Astrocyte of the spinal cord (primary cell): ENCODE measurements around the gene PDPK1.
A peak's percentile ranks its signal among the peaks of the same experiment; 100 is the strongest.
"Not testable (repeated sequence)": the region's sequence is repeated elsewhere in the genome, so short reads cannot be mapped to it uniquely, and the experiment has no call there.

Experiments used
- DNase-seq: peaks from one replicate; pipeline ENCODE4 v3.0.0; 2011; ENCODE audit warnings: low read depth, low spot score
- H3K4me3 ChIP-seq: 2 replicates; pipeline ENCODE4 v1.5.1; 2011; ENCODE audit warnings: low read depth, mild to moderate bottlenecking, low read length, moderate library complexity
- in situ Hi-C: cut with HindIII; loops from 2 replicates; pipeline ENCODE4 v1.10.0; 2017; ENCODE audit warnings: low sequenced_read_pairs
- TF ChIP-seq, protein P1 (sequence below): IDR thresholded peaks from 2 replicates; pipeline ENCODE4 v1.5.1; 2012; ENCODE audit warnings: low read depth, mild to moderate bottlenecking, low read length, inconsistent platforms

PDPK1 gene

DNA sequence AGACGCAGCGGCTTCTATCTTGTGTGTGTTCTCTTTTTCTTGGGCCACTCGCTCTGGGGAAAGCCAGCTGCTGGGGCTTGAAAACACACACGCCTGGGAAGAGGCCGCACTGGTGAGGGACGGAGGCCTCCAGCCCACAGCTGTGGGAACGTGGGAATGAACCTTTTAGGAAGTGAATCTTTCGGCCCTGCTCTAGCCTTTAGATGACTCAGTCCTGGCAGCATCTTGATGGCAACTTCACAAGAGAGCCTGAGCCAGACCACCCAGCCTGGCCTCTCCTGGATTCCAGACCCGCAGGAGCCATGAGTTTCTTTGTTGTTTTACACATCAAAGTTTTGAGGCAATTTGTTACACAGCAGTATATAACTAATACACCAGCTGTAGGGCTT, 2.2 kb upstream of the PDPK1 start:
- DNase-seq = peak; percentile 69
- in situ Hi-C loops = no loop called here
- TF ChIP-seq, protein P1, sequence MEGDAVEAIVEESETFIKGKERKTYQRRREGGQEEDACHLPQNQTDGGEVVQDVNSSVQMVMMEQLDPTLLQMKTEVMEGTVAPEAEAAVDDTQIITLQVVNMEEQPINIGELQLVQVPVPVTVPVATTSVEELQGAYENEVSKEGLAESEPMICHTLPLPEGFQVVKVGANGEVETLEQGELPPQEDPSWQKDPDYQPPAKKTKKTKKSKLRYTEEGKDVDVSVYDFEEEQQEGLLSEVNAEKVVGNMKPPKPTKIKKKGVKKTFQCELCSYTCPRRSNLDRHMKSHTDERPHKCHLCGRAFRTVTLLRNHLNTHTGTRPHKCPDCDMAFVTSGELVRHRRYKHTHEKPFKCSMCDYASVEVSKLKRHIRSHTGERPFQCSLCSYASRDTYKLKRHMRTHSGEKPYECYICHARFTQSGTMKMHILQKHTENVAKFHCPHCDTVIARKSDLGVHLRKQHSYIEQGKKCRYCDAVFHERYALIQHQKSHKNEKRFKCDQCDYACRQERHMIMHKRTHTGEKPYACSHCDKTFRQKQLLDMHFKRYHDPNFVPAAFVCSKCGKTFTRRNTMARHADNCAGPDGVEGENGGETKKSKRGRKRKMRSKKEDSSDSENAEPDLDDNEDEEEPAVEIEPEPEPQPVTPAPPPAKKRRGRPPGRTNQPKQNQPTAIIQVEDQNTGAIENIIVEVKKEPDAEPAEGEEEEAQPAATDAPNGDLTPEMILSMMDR = no peak
- no peak overlapping the region for H3K4me3 ChIP-seq

DNA sequence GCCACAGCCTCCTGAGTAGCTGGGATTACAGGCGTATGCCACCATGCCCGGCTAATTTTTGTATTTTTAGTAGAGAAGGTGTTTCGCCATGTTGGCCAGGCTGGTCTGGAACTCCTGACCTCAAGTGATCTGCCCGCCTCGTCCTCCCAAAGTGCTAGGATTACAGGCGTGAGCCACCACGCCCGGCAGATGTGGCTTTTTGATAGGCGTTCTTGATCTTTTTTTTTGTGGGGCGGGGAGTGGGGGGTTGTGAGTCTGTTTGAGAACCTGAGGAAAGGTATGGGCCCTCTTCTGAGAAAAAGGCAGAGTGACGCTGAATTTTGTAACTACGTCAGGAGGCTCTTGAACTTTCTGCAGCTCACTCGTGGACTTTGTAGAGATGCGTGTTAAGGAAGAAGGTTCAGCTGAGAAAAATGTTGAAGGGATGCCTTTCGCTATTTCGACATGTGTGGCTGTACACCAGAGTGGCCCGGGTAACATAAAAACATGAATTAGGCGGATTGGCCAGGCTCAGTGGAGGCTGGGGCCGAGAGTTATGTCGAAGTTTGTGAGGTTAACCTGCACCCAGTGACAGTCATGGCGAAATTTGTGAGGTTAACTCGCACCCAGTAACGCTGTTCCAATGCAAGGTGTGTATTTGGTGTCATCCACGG, 1.5 kb downstream of the PDPK1 start:
- H3K4me3 ChIP-seq, DNase-seq, in situ Hi-C loops: not testable (repeated sequence)

GRCh38 chr16:2539845-2540458, 2.1 kb downstream of the PDPK1 start:
- TF ChIP-seq, protein P1 = peak; percentile 43
- DNase-seq, H3K4me3 ChIP-seq, in situ Hi-C loops: not testable (repeated sequence)

DNA sequence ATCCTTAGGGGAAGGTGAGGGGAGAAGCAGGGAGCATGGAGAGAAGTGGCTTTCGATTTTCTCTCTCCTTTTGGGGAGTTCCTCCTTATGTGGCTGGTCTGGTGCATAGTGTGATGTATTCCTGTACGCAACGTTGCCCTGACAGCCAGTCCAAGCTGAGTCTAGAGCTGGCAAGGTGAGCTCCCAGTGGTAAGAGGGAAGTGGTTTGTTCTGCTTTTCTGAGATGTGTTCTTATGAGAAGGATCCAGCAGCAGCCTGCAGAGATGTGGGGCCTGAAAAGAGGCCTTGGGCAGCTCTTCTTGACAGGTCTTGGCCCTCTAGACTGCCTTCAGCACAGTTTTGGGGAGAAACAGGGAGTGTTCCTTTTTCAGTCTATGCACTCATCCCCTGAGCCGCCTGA, 3.1 kb downstream of the PDPK1 start:
- DNase-seq, H3K4me3 ChIP-seq, in situ Hi-C loops: not testable (repeated sequence)

- H3K4me3 ChIP-seq, in situ Hi-C loops, DNase-seq: not testable (repeated sequence)
Measured at GRCh38 chr16:2541409-2541808, 3.6 kb downstream of the PDPK1 start.

- in situ Hi-C loops, H3K4me3 ChIP-seq, DNase-seq: not testable (repeated sequence)
Measured at GRCh38 chr16:2543771-2544170, 6.0 kb downstream of the PDPK1 start.

DNA sequence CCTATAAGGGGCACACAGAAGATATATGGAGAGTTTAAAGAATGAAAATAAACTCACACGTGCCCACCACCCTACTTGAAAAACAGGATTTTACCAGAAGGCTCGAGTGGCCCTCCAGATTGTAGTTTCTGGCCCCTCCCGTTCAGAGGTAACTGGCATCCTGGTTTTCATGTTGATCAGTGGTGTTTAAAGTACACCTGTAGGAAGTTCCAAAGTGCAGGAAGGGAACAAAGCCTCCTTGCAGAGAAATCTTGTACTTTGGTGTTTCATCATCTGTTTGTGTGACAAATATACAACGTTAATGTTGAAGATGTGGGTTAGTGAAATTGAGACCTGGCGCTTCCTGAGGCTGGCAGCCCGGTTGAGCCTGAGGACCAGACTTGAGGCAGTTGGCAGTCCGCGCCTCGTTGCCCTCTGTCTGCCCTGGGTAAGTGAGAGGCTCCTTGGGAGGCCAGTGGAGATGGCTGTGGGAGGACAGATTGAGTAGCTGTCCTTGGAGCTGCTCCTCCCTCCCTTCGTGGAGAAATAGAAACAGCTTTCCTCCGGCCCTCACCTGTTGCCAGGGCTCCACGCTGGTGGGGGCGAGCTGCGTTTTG, 12.6 kb downstream of the PDPK1 start:
- H3K4me3 ChIP-seq, in situ Hi-C loops, DNase-seq: not testable (repeated sequence)

GRCh38 chr16:2551420-2551889, 13.6 kb downstream of the PDPK1 start:
- DNase-seq, H3K4me3 ChIP-seq, in situ Hi-C loops: not testable (repeated sequence)
- TF ChIP-seq, protein P1 = peak; percentile 9

DNA sequence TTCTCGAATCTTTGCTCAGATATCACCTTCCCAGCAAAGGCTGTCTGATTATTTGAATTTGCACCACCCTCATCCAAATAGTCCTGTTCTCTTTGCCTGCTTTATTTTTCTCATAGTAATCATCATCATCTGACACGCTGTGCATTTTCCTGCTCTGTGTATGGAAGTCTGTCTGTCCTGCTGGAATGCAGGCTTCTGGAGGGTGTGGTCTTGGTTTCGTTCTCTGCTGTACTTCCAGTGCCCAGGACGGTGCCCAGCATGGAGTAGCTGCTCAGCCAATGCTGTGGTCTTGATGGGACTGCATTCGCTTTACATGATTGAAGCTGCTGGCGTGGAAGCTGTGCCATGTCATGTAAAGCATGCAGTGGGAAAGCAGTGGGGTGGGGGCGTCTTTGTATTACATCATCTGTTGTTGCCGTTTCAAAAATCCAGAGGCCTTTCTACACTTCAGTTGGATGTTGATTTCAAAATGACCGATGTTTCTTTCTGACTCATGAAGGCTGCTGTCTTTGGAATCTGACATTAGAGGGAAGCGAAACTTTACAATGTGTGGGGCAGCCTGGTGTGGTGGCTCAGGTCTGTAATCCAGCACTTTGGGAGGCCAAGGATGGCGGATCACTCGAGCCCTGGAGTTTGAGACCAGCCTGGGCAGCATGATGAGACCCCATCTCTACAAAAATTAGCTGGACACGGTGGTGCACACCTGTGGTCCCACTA, 17.0 kb downstream of the PDPK1 start:
- DNase-seq, H3K4me3 ChIP-seq, in situ Hi-C loops: not testable (repeated sequence)

DNA sequence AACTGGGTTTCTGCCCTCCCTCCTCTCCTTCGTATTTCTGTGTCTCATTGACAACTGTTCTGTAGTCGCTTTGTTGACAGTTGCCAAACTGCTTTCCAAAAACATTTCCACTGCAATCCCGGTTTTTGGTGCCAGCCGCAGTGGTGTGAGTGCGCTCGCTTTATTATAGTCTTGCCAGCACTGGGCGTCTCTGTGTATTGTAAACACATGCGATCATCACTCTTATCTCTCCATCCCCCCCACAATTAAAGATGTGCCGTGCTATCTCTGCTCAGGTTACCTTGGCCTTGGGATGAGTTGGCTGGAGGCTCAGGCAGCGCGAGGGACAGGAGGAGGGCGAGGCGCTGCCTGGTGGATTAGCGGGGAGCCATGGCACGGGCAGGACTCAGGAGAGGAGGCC, 19.3 kb downstream of the PDPK1 start:
- DNase-seq, in situ Hi-C loops, H3K4me3 ChIP-seq: not testable (repeated sequence)

DNA sequence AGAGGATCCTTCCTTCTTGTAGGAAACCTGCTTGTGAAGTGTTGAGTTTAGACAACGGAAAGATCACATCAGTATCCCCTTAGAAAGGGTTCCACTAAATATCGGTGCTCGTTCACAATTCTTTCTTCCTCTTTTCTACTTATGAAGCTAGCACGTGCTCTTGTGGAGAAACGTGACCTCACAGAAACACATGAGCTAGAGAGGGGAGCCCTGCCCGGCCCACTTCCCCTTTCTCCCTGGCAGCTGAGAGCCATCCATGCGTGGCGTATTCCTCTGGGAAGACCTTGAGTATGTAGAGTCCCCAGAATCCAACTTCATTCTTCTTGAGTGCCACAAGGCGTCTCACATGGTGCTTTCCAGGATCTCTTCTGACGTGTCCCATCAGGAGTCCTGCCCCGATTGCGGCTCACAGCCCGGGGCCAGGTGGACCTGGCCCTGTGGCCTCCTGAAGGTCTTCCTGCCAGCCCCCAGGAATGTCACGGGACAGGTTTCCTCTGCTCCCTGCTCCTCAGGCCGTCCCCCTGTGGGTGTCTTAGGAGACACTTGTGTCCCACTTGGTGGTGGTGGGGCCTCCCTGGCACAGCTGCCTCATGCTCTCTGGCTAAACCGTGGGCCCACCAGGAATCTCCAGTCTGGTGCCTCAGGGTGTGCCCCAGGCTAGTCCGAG, 22.4 kb downstream of the PDPK1 start:
- in situ Hi-C loops = not testable (repeated sequence)

More for the DNA sequence above, 22.4 kb downstream of the PDPK1 start:
- not testable (repeated sequence) for DNase-seq, H3K4me3 ChIP-seq
